Activated gamma-delta T cell (primary cell): ENCODE data around the gene RSL1D1.
"Not testable (repeated sequence)": the region's sequence is repeated elsewhere in the genome, so short reads cannot be mapped to it uniquely, and the experiment has no call there.

Experiments
- DNase-seq: peaks from one replicate; lab custom pipeline; 2025; lab: John Stamatoyannopoulos, UW

RSL1D1 gene

DNA sequence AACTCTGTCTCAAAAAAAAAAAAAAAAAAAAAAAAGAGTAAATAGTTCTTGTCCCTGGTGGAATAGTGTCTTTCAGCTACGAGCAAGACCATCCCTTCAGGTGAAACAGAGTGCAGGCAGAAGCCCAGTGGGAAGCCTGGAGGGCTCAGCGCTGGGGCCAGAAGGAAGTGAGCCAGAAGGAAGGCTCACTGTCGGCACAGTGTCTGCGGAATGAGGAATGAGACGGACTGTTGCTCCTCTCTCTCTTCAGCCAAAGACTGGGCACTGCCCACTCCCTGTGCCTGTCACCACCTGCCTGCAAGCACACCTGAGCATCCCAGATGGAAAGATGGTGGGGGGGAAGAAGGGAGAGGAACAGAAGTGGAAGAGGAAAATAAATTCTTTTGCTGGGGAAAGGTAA is 7.5 kb downstream of the RSL1D1 start:
- no peak for DNase-seq

DNA sequence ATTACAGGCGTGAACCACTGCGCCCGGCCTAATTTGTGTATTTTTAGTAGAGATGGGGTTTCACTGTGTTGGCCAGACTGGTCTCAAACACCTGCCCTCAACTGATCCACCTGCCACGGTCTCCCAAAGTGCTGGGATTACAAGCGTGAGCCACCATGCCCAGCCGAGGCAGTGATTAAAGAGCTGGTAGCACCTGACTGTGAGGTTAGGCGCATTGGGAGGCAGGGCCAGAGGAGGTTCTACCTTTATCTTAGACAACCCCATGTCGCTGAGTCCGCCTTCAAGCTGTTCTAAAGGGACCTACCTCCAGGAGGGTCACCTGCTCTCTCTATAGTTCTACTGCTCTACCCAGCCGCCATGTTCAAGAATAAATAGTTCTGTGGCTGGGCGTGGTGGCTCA is 8.1 kb downstream of the RSL1D1 start:
- DNase-seq, result no peak

- DNase-seq, result no peak
Observed at GRCh38 chr16:11841026-11841425, 10.3 kb downstream of the RSL1D1 start.

DNA sequence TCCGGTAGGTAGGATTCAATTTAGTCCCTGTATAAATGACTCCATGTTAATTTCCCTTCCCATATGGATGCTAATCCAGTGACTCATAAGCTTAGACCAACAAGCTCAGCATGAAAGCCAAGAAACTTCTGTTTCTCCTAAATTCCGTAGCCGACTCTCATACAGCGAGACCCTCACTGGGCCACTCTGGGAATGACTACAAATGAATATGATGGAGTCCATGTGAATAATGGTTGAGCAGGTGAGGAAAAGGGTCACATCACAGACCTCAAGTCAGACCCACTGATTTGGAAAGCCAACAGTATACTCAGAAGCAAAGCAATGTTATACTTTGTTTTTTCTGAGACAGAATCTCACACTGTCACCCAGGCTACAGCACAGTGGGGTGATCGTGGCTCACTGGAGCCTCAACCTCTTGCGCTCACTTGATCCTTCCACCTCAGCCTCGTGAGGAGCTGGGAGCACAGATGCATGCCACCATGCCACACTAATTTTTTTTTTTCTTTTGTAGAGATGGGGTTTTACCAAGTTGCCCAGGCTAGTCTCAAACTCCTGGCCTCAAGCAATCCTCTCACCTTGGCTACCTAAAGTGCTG is 14.6 kb downstream of the RSL1D1 start:
- no peak for DNase-seq

DNA sequence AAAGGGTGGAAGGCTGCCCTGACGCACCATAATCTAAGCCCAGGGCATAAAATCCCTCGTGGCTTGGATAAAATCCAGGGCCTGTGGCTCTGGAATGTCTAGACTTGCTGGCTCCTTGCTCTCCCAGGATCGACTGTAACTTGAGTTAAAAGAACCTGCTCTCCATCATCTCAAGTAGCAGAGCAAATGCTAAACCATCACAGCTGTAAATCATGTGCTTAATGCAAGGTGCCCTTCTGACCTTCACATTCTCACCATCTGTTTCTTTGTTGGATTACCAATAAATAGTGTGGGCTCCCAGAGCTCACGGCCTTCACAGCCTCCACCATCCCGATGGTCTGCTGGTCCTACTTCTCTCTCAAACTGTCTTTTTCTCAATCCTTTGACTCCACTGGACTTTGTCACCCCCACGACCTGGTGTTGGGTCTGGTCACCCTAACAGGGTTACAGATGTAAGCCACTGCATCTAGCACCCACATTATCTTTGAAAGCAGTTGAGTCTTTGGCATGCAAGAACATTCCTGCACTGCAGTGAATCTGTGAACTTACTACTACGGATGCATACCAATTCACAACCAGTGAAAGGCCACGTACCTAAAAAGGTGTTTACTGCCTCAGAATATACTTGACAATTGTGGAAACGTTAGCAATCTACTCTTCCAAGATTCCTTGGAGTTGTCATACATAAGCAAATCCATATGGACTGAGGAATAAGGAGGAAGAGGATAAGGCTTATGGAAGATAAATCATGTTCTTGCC is 15.3 kb downstream of the RSL1D1 start:
- DNase-seq, result no peak

- DNase-seq, result no peak
Observed at GRCh38 chr16:11835309-11835708, 16.0 kb downstream of the RSL1D1 start.

DNA sequence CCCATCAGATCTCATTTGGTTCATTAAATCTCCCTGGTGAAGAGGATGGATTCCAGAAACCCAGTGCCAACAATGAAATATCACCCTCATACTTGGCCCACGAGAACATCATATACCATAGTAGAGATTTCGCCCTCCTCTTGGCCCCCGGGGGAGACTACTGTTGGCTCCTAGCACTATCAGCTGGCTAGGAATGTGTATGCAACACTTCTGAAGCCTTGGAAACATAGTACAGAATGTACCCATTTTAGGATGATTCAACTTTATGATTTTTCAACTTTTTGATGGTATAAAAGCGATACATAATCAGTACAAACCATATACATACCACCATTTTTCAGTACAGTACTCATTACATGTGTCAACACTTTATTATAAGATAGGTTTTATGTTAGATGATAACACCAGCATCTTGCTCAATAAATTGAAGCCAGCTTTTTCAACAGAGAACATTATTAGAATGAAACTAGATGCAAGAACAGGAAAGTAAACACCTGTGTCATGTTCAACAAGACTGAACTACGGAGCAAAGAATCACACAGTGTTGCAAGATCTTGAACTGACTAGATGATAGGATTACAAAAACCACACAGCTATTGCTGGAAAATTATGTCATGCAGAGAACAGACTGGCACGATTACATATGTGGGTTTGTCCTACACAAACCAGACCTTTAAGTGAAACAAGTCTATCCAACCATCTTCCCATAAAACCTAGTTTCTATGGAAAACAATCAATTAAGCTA is 17.2 kb downstream of the RSL1D1 start:
- no peak for DNase-seq

DNA sequence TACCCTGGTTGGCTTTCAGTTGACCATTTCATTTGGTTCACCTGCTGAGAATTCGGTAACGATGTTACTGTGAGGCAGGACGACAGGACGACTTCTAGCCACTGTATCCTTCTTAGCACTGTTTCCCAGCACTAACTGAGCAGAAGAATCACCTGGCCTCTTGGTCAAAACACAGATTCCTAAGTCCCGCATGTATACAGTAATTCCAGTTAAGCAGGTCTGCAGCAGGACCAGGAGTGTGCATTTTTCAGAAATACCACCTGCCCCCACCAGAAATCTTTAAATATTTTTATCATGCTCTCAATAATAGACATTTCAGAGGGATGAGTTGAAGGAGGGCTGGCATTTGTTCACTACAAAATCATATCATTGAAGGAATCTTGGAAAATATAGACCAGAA is 22.6 kb downstream of the RSL1D1 start:
- DNase-seq, result no peak

DNA sequence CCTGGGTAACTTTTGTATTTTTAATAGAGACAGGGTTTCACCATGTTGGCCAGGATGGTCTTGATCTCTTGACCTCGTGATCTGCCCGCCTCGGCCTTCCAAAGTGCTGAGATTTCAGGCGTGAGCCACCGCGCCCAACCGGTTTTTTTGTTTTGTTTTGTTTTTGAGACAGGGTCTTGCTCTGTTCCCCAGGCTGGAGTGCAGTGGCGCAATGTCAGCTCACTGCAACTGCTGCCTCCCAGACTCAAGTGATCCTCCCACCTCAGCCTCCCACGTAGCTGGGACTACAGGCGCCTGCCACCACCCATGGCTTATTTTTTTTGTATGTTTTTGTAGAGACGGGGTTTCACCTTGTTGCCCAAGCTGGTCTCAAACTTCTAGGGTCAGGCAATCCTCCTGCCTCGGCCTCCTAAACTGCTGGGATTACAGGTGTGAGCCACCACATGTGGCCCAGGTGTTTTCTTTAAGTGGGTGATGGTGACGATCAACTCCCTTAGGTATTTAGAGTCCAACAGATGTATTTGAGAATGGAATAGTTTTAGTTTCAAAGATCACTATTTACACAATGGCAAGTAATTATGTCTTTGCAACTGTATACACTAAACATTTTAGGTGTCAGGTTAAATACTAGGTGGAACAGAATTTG is 25.7 kb downstream of the RSL1D1 start:
- DNase-seq, result not testable (repeated sequence)

DNA sequence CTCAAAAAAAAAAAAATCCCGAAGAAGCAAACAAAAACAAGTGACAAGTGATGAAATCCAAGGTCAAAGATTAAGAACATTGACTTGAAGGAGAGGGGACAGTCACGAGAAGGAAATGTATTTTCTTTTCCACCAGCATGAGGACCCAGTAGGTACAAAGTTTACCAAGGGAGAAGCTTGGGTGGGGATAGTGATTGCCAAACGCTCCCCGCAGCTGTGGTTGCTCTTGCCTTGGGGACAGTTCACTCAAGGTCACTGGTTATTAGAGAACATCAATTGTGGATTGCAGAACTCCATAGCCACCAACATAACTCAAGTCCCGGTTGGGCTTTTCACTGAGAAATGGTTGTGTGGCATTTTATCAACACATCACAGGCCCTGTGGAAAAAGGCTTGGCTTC is 27.0 kb downstream of the RSL1D1 start:
- no peak for DNase-seq

DNA sequence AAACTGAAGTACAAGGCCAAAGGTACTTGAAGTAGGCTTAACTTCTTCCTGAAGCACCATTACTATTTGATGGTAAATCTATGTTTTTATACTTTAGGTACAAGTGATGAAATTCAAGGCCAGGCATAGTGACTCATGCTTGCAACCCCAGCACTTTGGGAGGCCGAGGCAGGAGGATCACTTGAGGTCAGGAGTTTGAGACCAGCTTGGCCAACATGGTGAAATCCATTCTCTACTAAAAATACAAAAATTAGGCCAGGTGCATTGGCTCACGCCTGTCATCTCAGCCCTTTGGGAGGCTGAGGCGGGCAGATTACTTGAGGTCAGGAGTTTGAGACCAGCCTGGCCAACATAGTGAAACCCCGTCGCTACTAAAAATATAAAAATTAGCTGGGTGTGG is 27.7 kb downstream of the RSL1D1 start:
- not testable (repeated sequence) for DNase-seq

GRCh38 chr16:11819798-11820197 is 31.5 kb downstream of the RSL1D1 start:
- DNase-seq, result no peak

DNA sequence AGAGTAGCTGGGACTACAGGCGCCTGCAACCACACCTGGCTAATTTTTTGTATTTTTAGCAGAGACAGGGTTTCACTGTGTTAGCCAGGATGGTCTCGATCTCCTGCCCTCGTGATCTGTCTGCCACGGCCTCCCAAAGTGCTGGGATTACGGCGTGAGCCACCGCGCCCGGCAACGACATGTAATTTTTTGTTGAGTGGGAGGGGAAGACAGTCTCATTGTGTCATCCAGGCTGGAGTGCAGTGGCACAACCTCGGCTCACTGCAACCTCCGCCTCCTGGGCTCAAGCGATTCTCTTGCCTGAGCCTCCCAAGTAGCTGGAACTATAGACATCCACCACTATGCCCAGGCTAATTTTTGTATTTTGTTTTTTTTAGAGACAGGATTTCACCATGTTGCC is 32.4 kb downstream of the RSL1D1 start:
- not testable (repeated sequence) for DNase-seq

- no peak for DNase-seq
Observed at GRCh38 chr16:11816123-11816522, 35.2 kb downstream of the RSL1D1 start.

GRCh38 chr16:11814800-11815199 is 36.5 kb downstream of the RSL1D1 start:
- not testable (repeated sequence) for DNase-seq

GRCh38 chr16:11806721-11807120 is 44.6 kb downstream of the RSL1D1 start:
- DNase-seq, result no peak

DNA sequence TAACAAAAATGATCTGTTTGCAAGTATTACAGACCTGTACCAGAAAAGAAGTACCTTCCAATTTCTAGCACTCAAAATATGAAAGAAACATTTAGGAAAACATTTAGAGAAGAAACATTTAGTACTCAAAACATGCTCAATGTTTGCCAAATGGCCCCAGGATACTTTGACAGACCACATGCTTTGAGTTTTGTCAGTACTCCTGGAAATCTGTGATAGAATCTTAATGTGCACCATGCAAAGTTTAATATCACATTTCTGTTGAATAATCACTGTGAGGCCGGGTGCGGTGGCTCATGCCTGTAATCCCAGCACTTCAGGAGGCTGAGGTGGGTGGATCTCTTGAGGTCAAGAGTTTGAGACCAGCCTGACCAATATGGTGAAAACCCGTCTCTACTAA is 45.8 kb downstream of the RSL1D1 start:
- DNase-seq, result no peak

- no peak for DNase-seq
Observed at GRCh38 chr16:11801481-11802021, 49.8 kb downstream of the RSL1D1 start.

DNA sequence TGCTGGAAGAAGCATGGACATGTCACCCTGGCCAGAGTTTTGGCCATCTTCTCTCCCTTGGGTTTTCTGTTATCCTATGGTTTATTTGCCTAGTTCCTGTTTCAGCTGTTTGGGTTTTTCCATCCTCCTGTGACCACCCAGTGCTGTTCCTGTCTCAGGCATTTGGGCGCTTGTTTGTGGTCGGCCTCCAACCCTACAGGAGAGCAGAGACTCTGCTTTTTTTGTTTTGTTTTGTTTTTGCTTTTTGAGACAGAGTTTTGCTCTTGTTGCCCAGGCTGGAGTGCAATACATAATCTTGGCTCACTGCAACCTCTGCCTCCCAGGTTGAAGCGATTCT is 51.0 kb downstream of the RSL1D1 start:
- DNase-seq, result no peak

GRCh38 chr16:11799509-11800381 is 51.6 kb downstream of the RSL1D1 start:
- no peak for DNase-seq

GRCh38 chr16:11799017-11799381 is 52.3 kb downstream of the RSL1D1 start:
- no peak for DNase-seq

GRCh38 chr16:11797957-11798299 is 53.4 kb downstream of the RSL1D1 start:
- DNase-seq, result no peak
